Measurements from ENCODE around the gene TMPRSS9. TPM values are rescaled to one million over a fixed set of nuclear protein-coding genes. Genes with fewer than 3 reads are reported as not detected.

The TMPRSS9 gene
- total and polyA plus RNA-seq, 11 donors: 0.09 to 0.19 TPM; not detected in 9

DNA sequence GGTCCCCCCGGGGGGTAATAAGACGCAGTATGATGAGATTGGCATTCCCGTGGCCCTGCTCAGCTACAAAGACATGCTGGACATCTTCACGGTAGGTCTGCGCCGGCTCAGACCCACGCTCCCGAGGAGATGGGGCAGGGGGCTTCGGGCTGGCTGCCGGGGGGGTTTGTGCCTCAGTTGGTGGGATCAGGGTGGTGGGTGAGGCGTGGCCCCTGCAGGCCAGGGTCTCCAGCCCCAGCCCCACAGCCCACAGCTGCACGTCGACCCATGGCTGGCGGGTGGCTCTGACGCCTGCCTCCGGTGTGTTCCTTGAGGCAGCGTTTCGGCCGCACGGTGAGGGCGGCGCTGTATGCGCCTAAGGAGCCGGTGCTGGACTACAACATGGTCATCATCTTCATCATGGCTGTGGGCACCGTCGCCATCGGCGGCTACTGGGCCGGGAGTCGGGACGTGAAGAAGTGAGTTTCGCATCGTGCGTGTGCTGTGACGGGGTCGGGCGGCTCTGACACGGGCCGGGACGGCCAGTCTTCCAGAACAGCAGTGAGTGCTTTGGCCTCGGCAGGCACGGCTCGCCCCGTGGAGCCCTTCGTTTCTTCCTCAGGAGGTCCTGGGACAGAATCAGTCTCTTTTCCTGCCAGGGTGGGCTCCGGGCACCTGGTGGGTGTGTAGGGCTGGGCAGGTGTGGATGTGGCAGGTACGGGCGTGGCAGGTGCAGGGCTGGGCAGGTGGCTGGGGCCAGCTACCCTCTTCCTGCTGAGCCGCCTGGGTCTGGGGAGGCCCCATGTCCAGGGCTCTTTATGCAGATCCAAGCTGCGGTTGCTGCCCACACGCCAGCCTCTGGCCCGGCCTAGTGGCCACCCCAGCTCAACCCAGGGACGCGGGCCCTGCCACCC is 21.1 kb upstream of the TMPRSS9 start:
- Histone ChIP-seq H3K4me3 (no peak overlapping the region), H3K27ac (no peak overlapping the region), H3K27me3 (no peaks in the 10 kb centered on the region), H3K36me3 (peaks cover 0 to 55% (median 23%) of the 10 kb centered on the region in 9 donors), H3K9me3 (no peaks in the 10 kb centered on the region), H3K4me1 (no peaks in the 10 kb centered on the region)
- intact Hi-C loops (cut with DNase I): no loop called here
- TF ChIP-seq, protein P1, sequence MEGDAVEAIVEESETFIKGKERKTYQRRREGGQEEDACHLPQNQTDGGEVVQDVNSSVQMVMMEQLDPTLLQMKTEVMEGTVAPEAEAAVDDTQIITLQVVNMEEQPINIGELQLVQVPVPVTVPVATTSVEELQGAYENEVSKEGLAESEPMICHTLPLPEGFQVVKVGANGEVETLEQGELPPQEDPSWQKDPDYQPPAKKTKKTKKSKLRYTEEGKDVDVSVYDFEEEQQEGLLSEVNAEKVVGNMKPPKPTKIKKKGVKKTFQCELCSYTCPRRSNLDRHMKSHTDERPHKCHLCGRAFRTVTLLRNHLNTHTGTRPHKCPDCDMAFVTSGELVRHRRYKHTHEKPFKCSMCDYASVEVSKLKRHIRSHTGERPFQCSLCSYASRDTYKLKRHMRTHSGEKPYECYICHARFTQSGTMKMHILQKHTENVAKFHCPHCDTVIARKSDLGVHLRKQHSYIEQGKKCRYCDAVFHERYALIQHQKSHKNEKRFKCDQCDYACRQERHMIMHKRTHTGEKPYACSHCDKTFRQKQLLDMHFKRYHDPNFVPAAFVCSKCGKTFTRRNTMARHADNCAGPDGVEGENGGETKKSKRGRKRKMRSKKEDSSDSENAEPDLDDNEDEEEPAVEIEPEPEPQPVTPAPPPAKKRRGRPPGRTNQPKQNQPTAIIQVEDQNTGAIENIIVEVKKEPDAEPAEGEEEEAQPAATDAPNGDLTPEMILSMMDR (IDR thresholded peaks at IDR 0.05): no peak
- TF ChIP-seq POLR2A (IDR thresholded peaks at IDR 0.05): no peak
- 96 to 97% (median 96%) methylated on average over 37 to 54 of the region's 54 CpGs for WGBS, 4 donors
- ATAC-seq (no peak), DNase-seq (no peak)

DNA sequence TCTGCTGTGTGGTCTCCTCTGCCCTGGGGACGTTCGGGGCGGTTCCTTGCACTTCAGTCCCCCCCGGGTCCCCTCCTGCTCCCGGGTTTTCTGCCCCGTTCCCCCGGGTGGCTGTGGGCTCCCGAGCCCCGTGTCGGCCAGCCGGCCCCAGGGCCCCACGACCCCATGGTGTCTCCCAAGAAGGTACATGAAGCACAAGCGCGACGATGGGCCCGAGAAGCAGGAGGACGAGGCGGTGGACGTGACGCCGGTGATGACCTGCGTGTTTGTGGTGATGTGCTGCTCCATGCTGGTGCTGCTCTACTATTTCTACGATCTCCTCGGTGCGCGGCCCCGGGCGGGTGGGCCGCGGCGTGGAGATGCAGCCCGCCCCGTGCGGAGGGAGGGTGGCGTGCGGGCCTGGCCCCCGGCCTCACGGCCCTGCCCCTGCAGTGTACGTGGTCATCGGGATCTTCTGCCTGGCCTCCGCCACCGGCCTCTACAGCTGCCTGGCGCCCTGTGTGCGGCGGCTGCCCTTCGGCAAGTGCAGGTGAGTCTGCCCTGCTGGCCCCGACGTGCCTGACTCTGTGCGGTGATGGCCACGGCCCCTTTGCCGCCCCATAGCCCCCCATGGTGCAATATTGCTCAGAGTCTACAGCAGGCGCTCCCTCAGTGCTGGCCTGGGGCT is 20.3 kb upstream of the TMPRSS9 start:
- no peak for TF ChIP-seq POLR2A (IDR thresholded peaks at IDR 0.05)
- TF ChIP-seq, protein P1 (IDR thresholded peaks at IDR 0.05): no peak
- 93 to 96% (median 95%) methylated on average over 42 to 52 of the region's 52 CpGs for WGBS, 4 donors
- intact Hi-C loops (cut with DNase I): no loop called here
- no peaks in the 10 kb centered on the region for H3K9me3 ChIP-seq
- H3K36me3 ChIP-seq: peaks cover 0 to 61% (median 23%) of the 10 kb centered on the region in 9 donors
- H3K27me3 ChIP-seq: no peaks in the 10 kb centered on the region
- no peak overlapping the region for H3K27ac ChIP-seq
- ATAC-seq (no peak), DNase-seq (no peak)
- no peak overlapping the region for H3K4me3 ChIP-seq
- H3K4me1 ChIP-seq: no peaks in the 10 kb centered on the region

DNA sequence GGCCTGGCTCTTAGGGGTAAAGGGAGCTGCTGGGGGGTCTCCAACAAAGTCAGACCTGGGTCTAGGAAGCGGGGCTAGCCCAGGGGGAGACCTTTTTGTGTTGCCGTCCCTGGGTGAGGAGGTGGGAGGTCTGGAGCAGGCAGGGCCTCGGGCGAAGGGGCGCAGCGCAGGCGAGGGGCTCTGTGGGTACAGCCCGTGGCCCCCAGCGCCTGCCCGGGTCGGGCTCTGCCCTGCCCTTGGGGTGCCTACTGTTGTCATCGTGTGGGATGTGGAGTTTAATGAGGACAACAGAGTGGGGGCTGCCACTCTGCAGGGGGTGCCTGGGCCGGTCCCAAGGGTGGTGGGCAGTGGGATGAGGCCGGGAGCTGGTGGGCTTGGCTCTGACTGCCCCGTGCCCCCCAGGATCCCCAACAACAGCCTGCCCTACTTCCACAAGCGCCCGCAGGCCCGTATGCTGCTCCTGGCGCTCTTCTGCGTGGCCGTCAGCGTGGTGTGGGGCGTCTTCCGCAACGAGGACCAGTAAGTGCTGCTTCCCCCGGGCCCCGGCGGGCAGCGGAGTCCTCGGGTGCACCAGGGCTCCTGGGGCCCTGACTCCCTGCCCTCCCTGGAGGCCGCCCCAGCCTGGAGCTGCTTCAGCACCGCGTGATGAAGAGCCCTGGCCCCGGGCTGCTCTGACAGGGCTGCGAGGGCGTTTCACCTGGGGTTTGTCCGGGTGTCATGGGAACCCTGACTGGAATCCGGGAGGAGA is 19.4 kb upstream of the TMPRSS9 start:
- Histone ChIP-seq H3K27me3 (no peaks in the 10 kb centered on the region), H3K9me3 (no peaks in the 10 kb centered on the region), H3K4me1 (no peaks in the 10 kb centered on the region), H3K4me3 (no peak overlapping the region), H3K27ac (no peak overlapping the region), H3K36me3 (peaks cover 0 to 68% (median 23%) of the 10 kb centered on the region in 9 donors)
- 91 to 95% (median 93%) methylated on average over 8 to 38 of the region's 38 CpGs for WGBS, 4 donors
- ATAC-seq: no peak
- no peak for DNase-seq
- no peak for TF ChIP-seq POLR2A (IDR thresholded peaks at IDR 0.05)
- TF ChIP-seq, protein P1 (IDR thresholded peaks at IDR 0.05): no peak
- intact Hi-C loops (cut with DNase I): no loop called here

Measured in heart left ventricle (tissue), 16 donors.